Measurements from ENCODE around the gene EMILIN2.

Gene EMILIN2

DNA sequence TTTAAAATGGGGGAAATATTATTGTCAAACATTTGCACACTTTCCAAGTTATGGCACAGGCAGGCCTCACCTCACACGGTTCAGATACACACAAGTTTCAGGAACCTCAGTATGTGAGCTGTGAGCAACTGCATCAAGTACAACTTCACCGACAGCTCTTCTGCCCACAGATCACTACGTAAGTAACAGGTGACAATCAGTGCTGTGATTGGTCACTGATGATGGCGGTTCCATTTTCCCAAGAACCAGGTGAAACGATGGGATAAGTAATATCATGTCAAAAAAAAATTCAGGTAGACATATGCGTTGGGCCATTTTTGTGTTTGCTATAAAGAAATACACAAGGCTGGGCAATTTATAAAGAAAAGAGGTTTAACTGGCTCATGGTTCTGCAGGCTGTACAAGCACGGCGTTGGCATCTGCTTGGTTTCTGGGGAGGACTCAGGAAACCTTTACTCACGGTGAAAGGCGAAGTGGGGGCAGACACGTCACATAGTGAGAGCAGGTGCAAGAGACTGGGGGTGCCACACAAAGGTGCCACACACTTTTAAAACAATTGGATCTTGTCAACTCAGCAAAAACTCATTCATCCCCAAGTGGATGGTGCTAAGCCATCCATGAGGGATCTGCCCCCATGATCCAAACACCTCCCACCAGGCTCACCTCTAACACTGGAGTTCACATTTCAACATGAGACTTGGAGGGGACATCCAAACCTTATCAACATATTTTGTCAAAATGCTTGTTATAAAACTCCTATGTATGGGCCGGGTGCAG, 108.3 kb downstream of the EMILIN2 start:
- TF ChIP-seq, protein P1, sequence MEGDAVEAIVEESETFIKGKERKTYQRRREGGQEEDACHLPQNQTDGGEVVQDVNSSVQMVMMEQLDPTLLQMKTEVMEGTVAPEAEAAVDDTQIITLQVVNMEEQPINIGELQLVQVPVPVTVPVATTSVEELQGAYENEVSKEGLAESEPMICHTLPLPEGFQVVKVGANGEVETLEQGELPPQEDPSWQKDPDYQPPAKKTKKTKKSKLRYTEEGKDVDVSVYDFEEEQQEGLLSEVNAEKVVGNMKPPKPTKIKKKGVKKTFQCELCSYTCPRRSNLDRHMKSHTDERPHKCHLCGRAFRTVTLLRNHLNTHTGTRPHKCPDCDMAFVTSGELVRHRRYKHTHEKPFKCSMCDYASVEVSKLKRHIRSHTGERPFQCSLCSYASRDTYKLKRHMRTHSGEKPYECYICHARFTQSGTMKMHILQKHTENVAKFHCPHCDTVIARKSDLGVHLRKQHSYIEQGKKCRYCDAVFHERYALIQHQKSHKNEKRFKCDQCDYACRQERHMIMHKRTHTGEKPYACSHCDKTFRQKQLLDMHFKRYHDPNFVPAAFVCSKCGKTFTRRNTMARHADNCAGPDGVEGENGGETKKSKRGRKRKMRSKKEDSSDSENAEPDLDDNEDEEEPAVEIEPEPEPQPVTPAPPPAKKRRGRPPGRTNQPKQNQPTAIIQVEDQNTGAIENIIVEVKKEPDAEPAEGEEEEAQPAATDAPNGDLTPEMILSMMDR (IDR thresholded peaks at IDR 0.05; ENCODE audit: low read depth, low read length) = no peak

DNA sequence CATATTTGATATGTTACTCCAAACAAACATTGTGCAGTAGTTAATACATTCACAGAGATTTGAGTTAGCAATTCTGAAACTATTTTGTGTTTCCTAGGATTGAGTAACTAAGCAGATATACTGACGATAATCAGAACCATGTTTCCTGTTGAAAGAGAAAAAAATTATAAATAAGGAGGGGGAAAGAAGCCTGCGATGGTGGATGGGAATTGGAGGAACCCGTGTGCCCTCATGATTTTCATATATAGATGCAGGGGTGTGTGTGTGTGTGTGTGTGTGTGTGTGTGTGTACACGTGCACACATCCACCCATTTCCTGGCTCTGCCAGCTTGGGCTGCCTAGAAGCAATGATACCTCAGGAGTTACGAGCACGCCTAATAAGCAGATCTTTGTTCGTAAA, 109.2 kb downstream of the EMILIN2 start:
- TF ChIP-seq, protein P1 (IDR thresholded peaks at IDR 0.05; ENCODE audit: low read depth, low read length) = no peak
- peak; percentile 56 for DNase-seq (ENCODE audit: extremely low read depth, low read depth)

More for the DNA sequence above, 108.3 kb downstream of the EMILIN2 start:
- DNase-seq (ENCODE audit: extremely low read depth, low read depth) = no peak

DNA sequence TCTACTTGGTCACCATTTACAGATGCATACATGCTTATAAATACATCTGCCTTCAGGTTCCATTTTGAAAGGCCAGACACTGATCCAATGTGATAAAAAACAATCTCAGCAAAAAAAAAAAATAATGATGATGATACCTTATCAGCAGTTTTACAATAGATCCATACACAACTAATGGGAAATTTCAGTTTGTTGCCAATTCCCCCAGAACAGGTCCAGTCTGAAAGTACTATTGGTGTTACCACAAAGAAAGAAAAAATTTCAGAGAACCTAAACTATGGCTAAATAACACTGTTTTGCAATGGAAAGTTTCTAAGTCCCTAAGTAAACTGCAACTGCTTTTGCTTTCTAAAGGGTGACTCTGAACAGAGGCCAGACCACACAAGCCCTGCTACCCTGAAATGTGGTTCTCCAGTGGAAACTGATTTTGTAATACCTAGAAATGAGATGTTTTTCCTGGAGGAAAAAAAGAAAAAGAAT, 112.1 kb downstream of the EMILIN2 start:
- DNase-seq (ENCODE audit: extremely low read depth, low read depth) = peak; percentile 73

DNA sequence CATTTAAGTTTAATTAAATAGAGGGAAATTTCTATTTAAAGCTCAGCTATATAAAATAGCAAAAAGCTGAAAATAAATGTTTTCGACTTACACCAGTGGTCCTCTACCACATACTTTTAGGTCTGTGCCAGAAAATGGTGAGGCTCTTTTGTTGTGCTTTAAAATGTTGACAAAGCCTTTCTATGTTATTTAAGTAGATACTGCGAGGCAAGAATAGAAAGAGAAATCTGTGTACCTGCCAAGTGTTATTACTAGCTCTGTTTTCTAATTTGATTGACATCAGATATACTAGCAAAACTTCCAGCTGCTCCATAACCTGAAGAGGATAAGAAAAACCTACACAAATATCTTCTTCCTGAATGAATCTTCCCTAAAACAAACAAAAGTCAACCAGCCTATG, 112.5 kb downstream of the EMILIN2 start:
- TF ChIP-seq, protein P1 (IDR thresholded peaks at IDR 0.05; ENCODE audit: low read depth, low read length) = no peak
- no peak for DNase-seq (ENCODE audit: extremely low read depth, low read depth)

More for the DNA sequence above, 112.1 kb downstream of the EMILIN2 start:
- TF ChIP-seq, protein P1 (IDR thresholded peaks at IDR 0.05; ENCODE audit: low read depth, low read length) = no peak

DNA sequence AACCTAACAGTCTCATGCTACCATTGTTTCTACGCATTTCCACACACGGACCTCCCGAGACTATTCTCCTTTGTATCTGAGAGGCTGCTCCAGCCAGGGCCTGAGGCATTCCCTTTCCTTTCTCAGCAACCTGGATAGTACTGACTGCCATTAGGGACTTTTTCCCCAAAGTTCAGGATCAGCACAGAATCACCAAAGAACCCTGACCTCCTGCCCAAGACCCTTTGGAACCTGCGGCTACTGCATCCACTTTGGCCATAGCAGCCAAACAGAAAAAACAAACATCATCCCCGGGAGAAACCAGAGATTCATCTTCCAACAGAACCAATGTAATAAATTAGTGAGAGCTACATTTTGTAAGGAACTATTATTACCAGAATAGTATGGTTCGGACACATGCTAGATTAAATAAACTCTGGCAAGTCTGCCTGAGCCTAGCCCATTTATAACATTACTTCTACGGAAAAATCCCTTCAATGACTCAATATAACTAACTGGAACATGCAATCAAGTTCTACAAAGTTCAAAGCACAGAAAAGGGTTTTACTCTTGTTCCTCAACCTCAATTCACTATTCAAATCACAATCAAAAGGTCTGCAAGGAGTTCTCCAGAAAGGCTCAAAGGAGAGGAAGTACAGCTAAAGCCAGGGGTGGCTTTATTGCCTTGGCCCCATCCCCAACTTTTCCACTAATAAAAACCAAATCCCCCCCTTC, 114.3 kb downstream of the EMILIN2 start:
- TF ChIP-seq, protein P1 (IDR thresholded peaks at IDR 0.05; ENCODE audit: low read depth, low read length) = no peak
- no peak for DNase-seq (ENCODE audit: extremely low read depth, low read depth)

GRCh38 chr18:2961821-2962220, 115.0 kb downstream of the EMILIN2 start:
- TF ChIP-seq, protein P1 (IDR thresholded peaks at IDR 0.05; ENCODE audit: low read depth, low read length) = no peak
- no peak for DNase-seq (ENCODE audit: extremely low read depth, low read depth)

DNA sequence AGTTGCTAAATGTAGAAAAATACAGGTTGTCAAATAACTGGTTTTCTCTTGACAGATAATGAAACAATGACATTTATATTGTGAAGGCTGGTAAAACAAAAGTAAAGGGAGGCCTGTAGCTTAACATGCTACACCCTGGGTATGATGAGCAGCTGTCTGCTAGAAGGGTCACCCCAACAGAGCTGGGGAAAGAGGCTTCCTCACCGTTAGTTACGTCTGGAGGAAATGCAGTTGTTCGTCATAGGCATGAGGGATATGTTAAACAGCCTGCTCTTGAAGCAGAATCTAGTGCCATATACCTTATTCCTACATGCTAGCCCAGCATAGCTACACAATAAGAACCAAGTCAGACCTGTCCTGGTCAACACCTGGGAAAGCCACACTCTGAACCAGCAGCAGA, 116.2 kb downstream of the EMILIN2 start:
- TF ChIP-seq, protein P1 (IDR thresholded peaks at IDR 0.05; ENCODE audit: low read depth, low read length) = no peak
- DNase-seq (ENCODE audit: extremely low read depth, low read depth) = no peak

All from AG09319 (cell line).